GM21825 (cell line): Measurements from ENCODE around the gene TKTL1.

Experiments used
- ATAC-seq: cut with Tn5 transposase; IDR thresholded peaks from one replicate; pipeline ENCODE4 v1.9.1; 2021; ENCODE audit warnings: mild to moderate bottlenecking, moderate library complexity; ENCODE audit not compliant: unreplicated experiment

The TKTL1 gene

DNA sequence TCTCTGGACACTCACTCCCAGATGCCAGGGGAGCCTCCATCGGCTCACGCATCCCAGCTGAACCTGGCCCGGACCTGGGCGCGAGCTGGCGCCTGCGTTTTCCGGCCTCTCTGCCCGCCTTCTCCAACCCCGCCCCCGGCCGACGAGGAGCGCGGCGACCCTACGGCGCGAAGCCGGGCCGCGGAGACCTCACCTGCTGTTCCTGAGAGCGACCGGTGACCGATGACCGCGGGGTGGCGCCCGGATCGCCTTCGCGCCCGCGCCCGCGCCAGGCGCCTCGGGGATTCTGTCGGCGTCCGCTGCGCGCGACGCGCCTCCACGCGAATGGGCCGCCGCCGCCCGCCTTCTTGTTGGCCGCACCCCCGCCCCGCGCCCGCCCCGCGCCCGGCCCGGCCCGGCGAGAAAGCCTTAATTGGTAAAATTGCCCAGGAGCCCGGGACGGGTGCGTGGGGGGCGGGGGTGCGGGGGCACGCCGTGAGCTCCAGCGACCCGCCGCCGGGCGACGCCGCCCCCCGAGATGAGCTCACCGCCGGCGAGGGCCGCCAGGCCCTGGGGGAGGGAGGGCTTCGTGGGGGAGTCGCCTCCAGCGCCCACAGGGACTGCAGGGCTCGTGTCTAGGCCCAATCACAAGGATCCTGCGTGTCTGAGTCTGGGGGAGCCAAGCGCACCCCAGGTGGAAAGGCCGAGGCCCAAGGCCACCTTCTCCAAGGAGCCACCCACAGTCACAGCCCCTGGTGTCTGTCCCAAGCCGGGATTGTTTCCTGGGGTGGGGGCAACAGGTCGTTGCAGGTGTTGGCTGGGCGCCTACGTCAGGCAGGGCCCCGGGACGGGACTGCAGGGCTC is 78.9 kb downstream of the TKTL1 start, which contains the start of gene FLNA:
FLNA (minus strand) TSS at position 322 of the 843 bp plus-strand sequence. CDS start 3,389 bp downstream, outside the sequence.
- no peak for ATAC-seq

DNA sequence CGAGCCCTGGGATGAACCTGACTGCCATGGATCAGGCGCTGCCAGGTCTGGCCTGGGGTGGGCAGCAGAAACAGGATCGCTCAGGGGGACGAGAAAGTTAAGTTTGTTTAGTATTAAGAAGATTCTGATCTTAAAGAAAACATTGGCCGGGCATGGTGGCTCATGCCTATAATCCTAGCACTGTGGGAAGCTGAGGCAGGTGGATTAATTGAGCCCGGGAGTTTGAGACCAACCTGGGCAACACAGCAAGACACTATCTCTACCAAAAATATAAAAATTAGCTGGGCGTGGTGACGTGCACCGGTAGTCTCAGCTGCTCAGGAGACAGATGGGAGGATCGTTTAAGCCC is 79.5 kb downstream of the TKTL1 start:
- no peak for ATAC-seq

DNA sequence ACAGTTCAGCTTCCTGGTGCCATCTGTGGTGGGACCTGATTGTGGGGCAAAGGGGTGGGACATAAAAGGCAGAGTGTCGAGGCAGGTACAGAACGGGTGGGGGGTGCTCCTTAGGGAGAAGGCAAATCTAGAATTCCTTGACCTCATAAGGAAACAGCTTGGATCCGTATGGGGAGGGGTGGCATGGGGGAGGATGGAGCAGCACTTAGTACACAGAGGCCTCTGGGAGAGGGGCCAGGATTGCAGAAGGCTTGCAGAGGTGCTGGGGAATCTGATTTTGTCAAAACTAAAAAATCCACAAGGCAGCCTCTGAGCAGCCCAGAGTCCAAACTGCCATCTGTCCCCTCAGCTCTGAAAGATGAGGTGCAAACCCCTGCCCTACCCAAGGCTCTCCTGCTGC is 81.2 kb downstream of the TKTL1 start:
- no peak for ATAC-seq

DNA sequence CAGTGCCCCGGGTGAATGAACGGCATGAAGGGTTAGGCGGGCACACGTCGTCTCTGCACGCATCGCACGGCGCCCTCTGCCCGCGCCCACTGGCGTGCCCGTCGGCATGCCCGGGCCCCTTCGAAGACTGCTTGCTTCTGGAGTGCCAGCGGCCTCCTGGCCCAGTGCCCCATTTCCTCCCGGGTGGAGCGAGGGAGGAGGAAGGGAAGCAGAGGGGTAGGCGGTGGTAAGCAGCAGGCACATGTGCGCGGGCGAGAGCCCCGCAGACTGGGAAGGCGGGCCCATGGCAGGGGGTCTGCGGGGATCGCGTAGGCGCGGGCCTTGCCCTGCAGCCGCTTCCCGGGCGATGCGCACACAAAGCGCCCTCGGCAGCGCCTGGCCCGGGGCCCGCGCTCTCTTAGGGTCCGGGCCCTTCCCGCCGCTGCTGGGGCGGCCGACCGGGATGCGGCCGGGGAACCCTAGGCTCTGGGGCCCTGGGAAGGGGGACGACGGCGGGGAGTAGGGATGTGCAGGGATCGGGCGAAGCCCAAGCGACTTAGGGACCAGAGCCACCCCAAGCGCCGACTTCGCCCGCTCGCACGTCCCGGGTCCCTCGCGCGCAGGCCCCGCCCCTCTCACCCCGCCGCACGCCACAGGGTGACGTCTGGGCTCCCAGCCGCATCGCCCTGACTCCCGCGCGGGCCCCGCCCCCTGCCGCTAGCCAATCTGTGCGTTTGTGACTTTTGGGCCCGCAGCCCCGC is 82.6 kb downstream of the TKTL1 start:
- ATAC-seq, result no peak

DNA sequence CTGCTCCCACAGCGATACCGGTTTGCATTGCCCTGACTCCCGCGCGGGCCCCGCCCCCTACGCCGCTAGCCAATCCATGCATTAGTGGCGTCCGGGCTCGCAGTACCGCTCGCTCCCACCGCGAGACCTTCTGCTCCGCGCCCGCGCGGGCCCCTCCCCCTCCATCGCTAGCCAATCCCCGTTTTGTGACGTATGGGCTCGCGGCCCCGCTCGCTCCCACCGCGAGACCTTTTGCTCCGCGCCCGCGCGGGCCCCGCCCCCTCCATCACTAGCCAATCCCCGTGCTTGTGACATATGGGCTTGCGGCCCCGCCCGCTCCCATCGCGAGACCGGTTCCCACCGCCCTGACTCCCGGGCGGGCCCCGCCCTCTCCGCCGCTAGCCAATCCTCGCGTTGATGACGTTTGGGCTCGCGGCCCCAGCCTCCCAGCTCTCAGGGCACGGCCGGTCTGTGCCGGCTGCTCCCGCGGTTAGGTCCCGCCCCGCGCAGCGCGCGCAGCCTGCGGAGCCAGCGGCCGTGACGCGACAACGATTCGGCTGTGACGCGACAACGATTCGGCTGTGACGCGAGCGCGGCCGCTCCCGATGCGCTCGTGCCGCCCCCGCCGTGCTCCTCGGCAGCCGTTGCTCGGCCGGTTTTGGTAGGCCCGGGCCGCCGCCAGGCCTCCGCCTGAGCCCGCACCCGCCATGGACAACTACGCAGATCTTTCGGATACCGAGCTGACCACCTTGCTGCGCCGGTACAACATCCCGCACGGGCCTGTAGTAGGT is 83.4 kb downstream of the TKTL1 start, which contains the start of gene EMD:
EMD (plus strand) TSS at position 497 of the 770 bp plus-strand sequence; CDS start at position 687, 190 bp downstream.
- ATAC-seq, result peak; percentile 72

DNA sequence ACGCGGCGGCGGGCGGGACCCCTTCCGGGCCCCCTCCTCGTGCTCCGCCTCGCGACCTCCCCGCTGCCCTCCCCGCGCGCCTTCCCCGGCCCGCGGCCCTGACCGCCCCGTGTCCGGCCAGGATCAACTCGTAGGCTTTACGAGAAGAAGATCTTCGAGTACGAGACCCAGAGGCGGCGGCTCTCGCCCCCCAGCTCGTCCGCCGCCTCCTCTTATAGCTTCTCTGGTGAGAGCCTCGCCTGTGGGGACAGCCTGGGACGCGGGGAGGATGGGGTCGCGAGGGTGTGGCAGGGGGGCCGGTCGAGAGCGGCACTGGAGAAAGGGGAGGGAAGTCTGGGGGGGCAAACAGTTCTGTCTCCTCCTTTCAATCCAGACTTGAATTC is 84.0 kb downstream of the TKTL1 start:
- ATAC-seq, result no peak
